Measurements from ENCODE around the gene MANBA.

- TF ChIP-seq POLR2A (IDR thresholded peaks at IDR 0.05; ENCODE audit: low read depth, low read length), result no peak
- TF ChIP-seq POLR2AphosphoS5 (IDR thresholded peaks at IDR 0.05; ENCODE audit: low read depth, low read length), result no peak
- TF ChIP-seq TAF1 (IDR thresholded peaks at IDR 0.05; ENCODE audit: low read depth, low read length), result no peak
Observed at GRCh38 chr4:102692474-102692873, 68.3 kb downstream of the MANBA start.
